Smooth muscle cell (in vitro differentiated cells): ENCODE results near the gene FYB1. TPM values are rescaled to one million over a fixed set of nuclear protein-coding genes. Genes with fewer than 3 reads are reported as not detected.
A peak's percentile ranks its signal among the peaks of the same experiment; 100 is the strongest.

Source experiments
- DNase-seq: peaks from one replicate; lab custom pipeline; 2025; ENCODE audit not compliant: unreplicated experiment; lab: John Stamatoyannopoulos, UW
- H2AFZ ChIP-seq: fragments of 200-600 bp; sonication (generic); 2 replicates; pipeline ENCODE4 v1.6.0; 2016; ENCODE audit warnings: antibody characterized with exemption, low read depth, mild to moderate bottlenecking
- H3F3A ChIP-seq: fragments of 200-600 bp; sonication (generic); 2 replicates; pipeline ENCODE4 v1.6.0; 2017; ENCODE audit warnings: antibody characterized with exemption, low read depth
- H3K27ac ChIP-seq: fragments of 200-600 bp; sonication (generic); 2 replicates; pipeline ENCODE4 v1.5.1; 2016; ENCODE audit warnings: low read depth, mild to moderate bottlenecking
- H3K27me3 ChIP-seq: fragments of 200-600 bp; sonication (generic); 2 replicates; pipeline ENCODE4 v1.6.1; 2016; ENCODE audit warnings: low read depth, mild to moderate bottlenecking
- H3K36me3 ChIP-seq: fragments of 200-600 bp; sonication (generic); 2 replicates; pipeline ENCODE4 v1.5.1; 2016; ENCODE audit warnings: low read depth
- H3K4me1 ChIP-seq: fragments of 200-600 bp; sonication (generic); 2 replicates; pipeline ENCODE4 v1.5.1; 2016; ENCODE audit warnings: low read depth
- H3K4me2 ChIP-seq: fragments of 200-600 bp; sonication (generic); 2 replicates; pipeline ENCODE4 v1.6.0; 2016; ENCODE audit warnings: mild to moderate bottlenecking
- H3K4me3 ChIP-seq: fragments of 200-600 bp; sonication (generic); 2 replicates; pipeline ENCODE4 v1.5.1; 2016; ENCODE audit warnings: mild to moderate bottlenecking
- H3K79me2 ChIP-seq: fragments of 200-600 bp; sonication (generic); 2 replicates; pipeline ENCODE4 v1.6.0; 2016; ENCODE audit warnings: low read depth, mild to moderate bottlenecking
- H3K9ac ChIP-seq: fragments of 200-600 bp; sonication (generic); 2 replicates; pipeline ENCODE4 v1.6.0; 2016; ENCODE audit warnings: low read depth
- H3K9me3 ChIP-seq: fragments of 200-600 bp; sonication (generic); replicated peaks from 2 replicates; pipeline ENCODE4 v1.5.1; 2016; ENCODE audit warnings: low read depth
- H4K20me1 ChIP-seq: fragments of 200-600 bp; sonication (generic); 2 replicates; pipeline ENCODE4 v1.6.0; 2016; ENCODE audit warnings: low read depth
- CTCF ChIP-seq: fragments of 200-600 bp; sonication (generic); IDR thresholded peaks from 2 replicates; pipeline ENCODE4 v1.5.1; 2017; ENCODE audit warnings: borderline replicate concordance, mild to moderate bottlenecking, antibody characterized with exemption; ENCODE audit not compliant: insufficient read depth, poor library complexity, severe bottlenecking
- WGBS: methylation state at CpG from one replicate; pipeline ENCODE4 v1.1.7; 2016; ENCODE audit warnings: low lambda C conversion rate; 5-methylcytosine and 5-hydroxymethylcytosine counted together
- polyA plus RNA-seq: library from polyadenylated mRNA; unstranded; fragments of >200 nt; fragmentation: Nextera tagmentation; extraction: Ambion mirVana; gene quantifications from 2 replicates; pipeline ENCODE4 v1.2.1, GENCODE V29; 2016
- total RNA-seq: library from RNA; depleted of rRNA; stranded (reverse); fragments of >200 nt; gene quantifications from 2 replicates; pipeline ENCODE4 v1.2.3, GENCODE V29; 2014

FYB1 gene
- total and polyA plus RNA-seq, 2 experiments from 2014 or later: 0.06 to 0.22 TPM

GRCh38 chr5:39178861-39179260, 40.5 kb downstream of the FYB1 start:
- 34% methylated on average over 8 of the region's 8 CpGs for WGBS

GRCh38 chr5:39178171-39178570, 41.2 kb downstream of the FYB1 start:
- Histone ChIP-seq H3F3A (peaks cover 4% of the 10 kb centered on the region), H3K4me2 (peak overlapping the region; percentile 29), H3K4me3 (no peak overlapping the region), H3K4me1 (no peaks in the 10 kb centered on the region), H3K27ac (no peak overlapping the region), H4K20me1 (no peaks in the 10 kb centered on the region), H3K27me3 (no peaks in the 10 kb centered on the region), H2AFZ (no peak overlapping the region), H3K36me3 (no peaks in the 10 kb centered on the region), H3K9me3 (no peaks in the 10 kb centered on the region), H3K9ac (no peak overlapping the region), H3K79me2 (no peaks in the 10 kb centered on the region)
- TF ChIP-seq CTCF: no peak
- DNase-seq: no peak
- WGBS: 6% methylated on average over 3 of the region's 3 CpGs

More at GRCh38 chr5:39178861-39179260, 40.5 kb downstream of the FYB1 start:
- H3K9me3 ChIP-seq: no peaks in the 10 kb centered on the region
- no peaks in the 10 kb centered on the region for H3K79me2 ChIP-seq
- H3K36me3 ChIP-seq: no peaks in the 10 kb centered on the region
- no peak for DNase-seq
- H3K9ac ChIP-seq: no peak overlapping the region
- no peaks in the 10 kb centered on the region for H4K20me1 ChIP-seq
- no peak for TF ChIP-seq CTCF
- no peaks in the 10 kb centered on the region for H3K27me3 ChIP-seq
- no peaks in the 10 kb centered on the region for H3K4me1 ChIP-seq
- no peak overlapping the region for H3K4me3 ChIP-seq
- peaks cover 4% of the 10 kb centered on the region for H3F3A ChIP-seq
- no peak overlapping the region for H3K27ac ChIP-seq
- peak overlapping the region; percentile 36 for H2AFZ ChIP-seq
- peak overlapping the region; percentile 68 for H3K4me2 ChIP-seq

GRCh38 chr5:39177631-39177964, 41.8 kb downstream of the FYB1 start:
- no peaks in the 10 kb centered on the region for H3K36me3 ChIP-seq
- no peaks in the 10 kb centered on the region for H3K79me2 ChIP-seq
- H3K4me1 ChIP-seq: no peaks in the 10 kb centered on the region
- 52% methylated on average over 3 of the region's 3 CpGs for WGBS
- H3F3A ChIP-seq: peaks cover 4% of the 10 kb centered on the region
- H4K20me1 ChIP-seq: no peaks in the 10 kb centered on the region
- H3K9me3 ChIP-seq: no peaks in the 10 kb centered on the region
- H3K9ac ChIP-seq: no peak overlapping the region
- no peak for DNase-seq
- no peaks in the 10 kb centered on the region for H3K27me3 ChIP-seq
- no peak for TF ChIP-seq CTCF
- peak overlapping the region; percentile 29 for H3K4me2 ChIP-seq
- H2AFZ ChIP-seq: no peak overlapping the region
- H3K27ac ChIP-seq: no peak overlapping the region
- no peak overlapping the region for H3K4me3 ChIP-seq

GRCh38 chr5:39176759-39177630, 42.4 kb downstream of the FYB1 start:
- no peak overlapping the region for H3K4me2 ChIP-seq
- H2AFZ ChIP-seq: no peak overlapping the region
- no peak overlapping the region for H3K27ac ChIP-seq
- WGBS: 82% methylated on average over 3 of the region's 3 CpGs
- H3K4me1 ChIP-seq: no peaks in the 10 kb centered on the region
- DNase-seq: no peak
- no peaks in the 10 kb centered on the region for H3K36me3 ChIP-seq
- no peak overlapping the region for H3K9ac ChIP-seq
- no peaks in the 10 kb centered on the region for H3K79me2 ChIP-seq
- H3K27me3 ChIP-seq: no peaks in the 10 kb centered on the region
- no peak overlapping the region for H3K4me3 ChIP-seq
- H3F3A ChIP-seq: peaks cover 4% of the 10 kb centered on the region
- TF ChIP-seq CTCF: no peak
- H3K9me3 ChIP-seq: no peaks in the 10 kb centered on the region
- no peaks in the 10 kb centered on the region for H4K20me1 ChIP-seq
